GM12878 (cell line): ENCODE data around the gene TADA2A. TPM values are rescaled to one million over a fixed set of nuclear protein-coding genes. Genes with fewer than 3 reads are reported as not detected.

Experiments used
- ATAC-seq: fragments of 200-7000 bp; cut with Tn5 transposase; 3 replicates; pipeline ENCODE4 v1.9.1; 2020; ENCODE audit warnings: mild to moderate bottlenecking, moderate library complexity
- BruUV-seq: library from RNA; stranded (reverse); fragments of 400-500 nt; replicated peaks from 2 replicates; lab custom pipeline; 2021; lab: Mats Ljungman, UMichigan
- CTCF ChIA-PET: fragments of 300-600 bp; sonication (Branson Sonifier 250); formaldehyde crosslinking; extraction: SDS; loops from one replicate; lab custom pipeline; 2021; ENCODE audit warnings: inconsistent platforms; lab: Yijun Ruan, JAX
- POLR2A ChIA-PET: fragments of 350-600 bp; formaldehyde crosslinking; extraction: SDS; loops from one replicate; lab custom pipeline; 2021; ENCODE audit warnings: inconsistent platforms; lab: Charles Lee
- RAD21 ChIA-PET: fragments of 300-600 bp; sonication (Branson Sonifier 250); formaldehyde crosslinking; loops from one replicate; lab custom pipeline; 2023; ENCODE audit warnings: antibody characterized with exemption; ENCODE audit not compliant: unreplicated experiment; lab: Charles Lee
- SMC1A ChIA-PET: fragments of 300-600 bp; sonication (Branson Sonifier 250); formaldehyde crosslinking; loops from one replicate; lab custom pipeline; 2023; ENCODE audit not compliant: unreplicated experiment, uncharacterized antibody; lab: Charles Lee
- DNase-seq: peaks from one replicate; pipeline ENCODE4 v3.0.0-alpha.2; 2011; ENCODE audit warnings: low read depth, low spot score
- FAIRE-seq: peaks from 3 replicates; lab custom pipeline; 2011; peaks lifted over from hg19 to GRCh38; lab: Jason Lieb, UNC
- H2AFZ ChIP-seq: 2 replicates; pipeline ENCODE4 v1.6.0; 2011; ENCODE audit warnings: low read depth, low read length, control low read depth; ENCODE audit not compliant: control insufficient read depth
- H3K27ac ChIP-seq: 2 replicates; pipeline ENCODE4 v1.5.1; 2011; ENCODE audit warnings: control low read depth; ENCODE audit not compliant: control insufficient read depth, insufficient read depth
- H3K27me3 ChIP-seq, 2 experiments: replicated peaks in 1 of 2; 2 replicates each; pipeline versions ENCODE4 v1.6.0 to v1.6.1; 2011; ENCODE audit warnings: low read length in 1 of 2; ENCODE audit not compliant: control insufficient read depth in 2 of 2, insufficient read depth in 2 of 2
- H3K36me3 ChIP-seq, 2 experiments: 2 replicates each; pipeline ENCODE4 v1.5.1; 2011; ENCODE audit warnings: low read length in 1 of 2; ENCODE audit not compliant: control insufficient read depth in 2 of 2, insufficient read depth in 2 of 2
- H3K4me1 ChIP-seq: 2 replicates; pipeline ENCODE4 v1.6.1; 2011; ENCODE audit warnings: mild to moderate bottlenecking, low read length, moderate library complexity, mixed read lengths; ENCODE audit not compliant: control insufficient read depth, insufficient read depth
- H3K4me2 ChIP-seq: 2 replicates; pipeline ENCODE4 v1.6.0; 2011; ENCODE audit warnings: control low read depth; ENCODE audit not compliant: control insufficient read depth, insufficient read depth
- H3K4me3 ChIP-seq: fragments of 200-600 bp; sonication (generic); 2 replicates; pipeline ENCODE4 v1.5.1; 2016
- H3K79me2 ChIP-seq: 2 replicates; pipeline ENCODE4 v1.6.0; 2011; ENCODE audit warnings: low read length; ENCODE audit not compliant: control insufficient read depth, insufficient read depth
- H3K9ac ChIP-seq: 2 replicates; pipeline ENCODE4 v1.8.0; 2011; ENCODE audit warnings: low read length, control low read depth, mixed read lengths; ENCODE audit not compliant: control insufficient read depth, insufficient read depth
- H3K9me3 ChIP-seq: replicated peaks from 3 replicates; pipeline ENCODE4 v1.5.1; 2011; ENCODE audit warnings: mild to moderate bottlenecking, low read length; ENCODE audit not compliant: control insufficient read depth, insufficient read depth
- H4K20me1 ChIP-seq: 2 replicates; pipeline ENCODE4 v1.6.0; 2011; ENCODE audit not compliant: control insufficient read depth, insufficient read depth
- BHLHE40 ChIP-seq, 2 experiments: fragments of 450-650 bp in 1 of 2; IDR thresholded peaks; 2 replicates each; pipeline ENCODE4 v1.6.1; 2011 to 2017; ENCODE audit warnings: low read depth in 2 of 2, borderline replicate concordance in 1 of 2, improper control_type of control experiment in 1 of 2, low read length in 1 of 2, mild to moderate bottlenecking in 1 of 2
- CBX5 ChIP-seq: sonication (generic); IDR thresholded peaks from 2 replicates; pipeline ENCODE4 v1.6.1; 2016; ENCODE audit warnings: low read depth, moderate library complexity, mild to moderate bottlenecking, inconsistent platforms
- CEBPB ChIP-seq, 2 experiments: fragments of 150-350 bp in 1 of 2; IDR thresholded peaks; 2 replicates each; pipeline ENCODE4 v1.6.1; 2012 to 2014; ENCODE audit warnings: low read depth in 2 of 2, low read length in 2 of 2, borderline replicate concordance in 1 of 2, inconsistent platforms in 1 of 2
- CREM ChIP-seq: IDR thresholded peaks from 2 replicates; pipeline ENCODE4 v1.6.1; 2014; ENCODE audit warnings: antibody characterized with exemption, low read depth
- CTCF ChIP-seq, 3 experiments: IDR thresholded peaks in 2 of 3; conservative IDR thresholded peaks in 1 of 3; 2 replicates each; pipeline ENCODE4 v1.5.1; 2011; ENCODE audit warnings: low read depth in 3 of 3, low read length in 3 of 3, mild to moderate bottlenecking in 3 of 3, control low read depth in 2 of 3, moderate library complexity in 2 of 3, inconsistent platforms in 1 of 3, mixed read lengths in 1 of 3; ENCODE audit not compliant: control insufficient read depth in 2 of 3, insufficient read depth in 1 of 3; ENCODE audit errors: extremely low read depth in 1 of 3
- EED ChIP-seq: sonication (generic); IDR thresholded peaks from 2 replicates; pipeline ENCODE4 v1.6.1; 2016; ENCODE audit warnings: antibody characterized with exemption, low read depth
- EGR1 ChIP-seq, 2 experiments: IDR thresholded peaks; 1 replicate in 1 of 2; 2 replicates in 1 of 2; pipeline ENCODE4 v1.6.1; 2011 to 2012; ENCODE audit warnings: low read depth in 2 of 2, low read length in 2 of 2, borderline replicate concordance in 1 of 2, mild to moderate bottlenecking in 1 of 2, moderate library complexity in 1 of 2
- HDAC2 ChIP-seq: fragments of 200-600 bp; sonication (generic); IDR thresholded peaks from 2 replicates; pipeline ENCODE4 v1.6.1; 2017
- IRF5 ChIP-seq: fragments of 450-650 bp; IDR thresholded peaks from 2 replicates; pipeline ENCODE4 v1.6.1; 2017; ENCODE audit warnings: borderline replicate concordance
- JUND ChIP-seq: IDR thresholded peaks from 2 replicates; pipeline ENCODE4 v1.6.1; 2012; ENCODE audit warnings: low read depth, mild to moderate bottlenecking, low read length, improper control_type of control experiment, moderate library complexity
- KDM1A ChIP-seq: fragments of 200-600 bp; sonication (generic); IDR thresholded peaks from 2 replicates; pipeline ENCODE4 v1.6.1; 2016; ENCODE audit warnings: borderline replicate concordance
- NFYA ChIP-seq: IDR thresholded peaks from 2 replicates; pipeline ENCODE4 v1.6.1; 2011; ENCODE audit warnings: low read depth, mild to moderate bottlenecking, low read length, improper control_type of control experiment, borderline replicate concordance
- POLR2A ChIP-seq: IDR thresholded peaks from 2 replicates; pipeline ENCODE4 v1.6.1; 2011; ENCODE audit warnings: low read depth, mild to moderate bottlenecking, low read length
- WGBS: methylation state at CpG from one replicate; pipeline ENCODE4 v1.1.6; 2016; ENCODE audit warnings: low lambda C conversion rate; ENCODE audit not compliant: insufficient replicate concordance, insufficient coverage; ENCODE audit errors: missing lambda C conversion rate; 5-methylcytosine and 5-hydroxymethylcytosine counted together
- in situ Hi-C: fragments of 300-500 bp; cut with MboI; formaldehyde crosslinking; loops from 9 replicates; pipeline ENCODE4 v1.14.3; 2018; ENCODE audit warnings: mixed read lengths
- intact Hi-C: fragments of 100-400 bp; cut with micrococcal nuclease; formaldehyde crosslinking; loops from one replicate; pipeline ENCODE4 v1.14.2; 2022; ENCODE audit not compliant: unreplicated experiment
- polyA plus RNA-seq, 11 experiments: library from polyadenylated mRNA; depleted of rRNA in 4 of 11; unstranded in 6 of 11; stranded (reverse) in 5 of 11; fragments of >200 nt; fragmentation: Nextera tagmentation in 4 of 11; fragmentation: Illumina TruSeq in 1 of 11; extraction: Ambion mirVana in 4 of 11; extraction: Trizol in 1 of 11; gene quantifications; 1 replicate in 1 of 11; 2 replicates in 10 of 11; pipeline versions ENCODE4 v1.2.1 to v1.2.3, GENCODE V29; 2011 to 2016; ENCODE audit warnings: inconsistent platforms in 2 of 11, missing spikeins in 2 of 11, low read depth in 1 of 11
- total RNA-seq, 4 experiments: library from RNA; depleted of rRNA in 3 of 4; stranded (reverse); fragments of >200 nt in 3 of 4; fragmentation: Illumina TruSeq in 1 of 4; extraction: Trizol in 1 of 4; gene quantifications; 2 replicates each; pipeline versions ENCODE4 v1.2.1 to v1.2.3, GENCODE V29; 2013 to 2021

Gene TADA2A
- total and polyA plus RNA-seq, 10 of the 15 experiments (the other 5 are each of a cell fraction or from before 2014, with no cell fraction given), result 19.6 to 43.8 (median 34.1) TPM

GRCh38 chr17:37422971-37423625 is 16.4 kb downstream of the TADA2A start:
- intact Hi-C loops, result no loop called here
- 84% methylated on average over 4 of the region's 4 CpGs for WGBS
- DNase-seq, result no peak

More at GRCh38 chr17:37422971-37423625, 16.4 kb downstream of the TADA2A start:
- H4K20me1 ChIP-seq, result no peaks in the 10 kb centered on the region
- H2AFZ ChIP-seq, result no peak overlapping the region
- H3K9me3 ChIP-seq, result no peaks in the 10 kb centered on the region
- ChIA-PET CTCF (interaction anchor here (1.1 to 1.8 kb wide), 2 partner anchors 10 to 13 kb away, joined by 3 to 4 read pairs; no protein-coding TSS in a partner anchor), POLR2A (no interaction called here), RAD21 (no interaction called here), SMC1A (interaction anchor here (0.9 to 1.4 kb wide), 4 partner anchors 9 to 58 kb away, joined by 3 to 4 read pairs (median 4); no protein-coding TSS in a partner anchor)
- H3K36me3 ChIP-seq, result peaks cover 4 to 18% of the 10 kb centered on the region in 2 experiments; a peak in 3 of 4 replicates
- ATAC-seq (no peak), FAIRE-seq (no peak)
- H3K4me1 ChIP-seq, result no peaks in the 10 kb centered on the region
- no peak overlapping the region for H3K27ac ChIP-seq
- TF ChIP-seq EED (no peak), JUND (no peak), CTCF (IDR thresholded peaks at IDR 0.05 in 2 of 3, conservative IDR thresholded peaks at IDR 0.05 in 1 of 3; ENCODE audit: control insufficient read depth in 2 of 3, extremely low read depth in 1 of 3, insufficient read depth in 1 of 3, low read depth in 3 of 3, low read length in 3 of 3) (no peak), IRF5 (no peak), CREM (no peak), NFYA (no peak), HDAC2 (no peak), KDM1A (no peak), POLR2A (no peak), BHLHE40 (IDR thresholded peaks at IDR 0.05; ENCODE audit: borderline replicate concordance in 1 of 2, low read depth in 2 of 2, low read length in 1 of 2) (no peak), CEBPB (IDR thresholded peaks at IDR 0.05; ENCODE audit: borderline replicate concordance in 1 of 2, low read depth in 2 of 2, low read length in 2 of 2) (no peak), EGR1 (IDR thresholded peaks at IDR 0.05; ENCODE audit: borderline replicate concordance in 1 of 2, low read depth in 2 of 2, low read length in 2 of 2) (no peak), CBX5 (no peak)
- in situ Hi-C loops, result no loop called here
- BruUV-seq, result no TSS peak
- no peak overlapping the region for H3K9ac ChIP-seq
- no peaks in the 10 kb centered on the region; the same call in 1 of the 2 replicates for H3K79me2 ChIP-seq
- H3K27me3 ChIP-seq, result no peaks in the 10 kb centered on the region
- H3K4me2 ChIP-seq, result no peak overlapping the region
- no peak overlapping the region for H3K4me3 ChIP-seq
